ENCODE measurements around the gene SULT1A3.

DNA sequence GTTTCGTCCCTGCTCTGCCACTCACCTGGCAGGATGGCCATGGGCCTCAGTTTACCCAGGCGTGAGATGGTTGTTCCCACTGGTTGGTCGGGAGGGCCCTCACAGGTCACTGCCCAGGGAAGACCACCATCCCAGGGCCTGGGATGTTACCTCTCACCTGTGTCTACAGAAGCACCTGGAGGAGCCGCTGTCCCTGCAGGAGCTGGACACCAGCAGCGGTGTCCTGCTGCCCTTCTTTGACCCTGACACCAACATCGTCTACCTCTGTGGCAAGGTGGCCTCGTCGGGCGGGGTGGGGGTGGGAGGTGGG is 11.5 kb upstream of the SULT1A3 start:
- TF ChIP-seq, protein P1, sequence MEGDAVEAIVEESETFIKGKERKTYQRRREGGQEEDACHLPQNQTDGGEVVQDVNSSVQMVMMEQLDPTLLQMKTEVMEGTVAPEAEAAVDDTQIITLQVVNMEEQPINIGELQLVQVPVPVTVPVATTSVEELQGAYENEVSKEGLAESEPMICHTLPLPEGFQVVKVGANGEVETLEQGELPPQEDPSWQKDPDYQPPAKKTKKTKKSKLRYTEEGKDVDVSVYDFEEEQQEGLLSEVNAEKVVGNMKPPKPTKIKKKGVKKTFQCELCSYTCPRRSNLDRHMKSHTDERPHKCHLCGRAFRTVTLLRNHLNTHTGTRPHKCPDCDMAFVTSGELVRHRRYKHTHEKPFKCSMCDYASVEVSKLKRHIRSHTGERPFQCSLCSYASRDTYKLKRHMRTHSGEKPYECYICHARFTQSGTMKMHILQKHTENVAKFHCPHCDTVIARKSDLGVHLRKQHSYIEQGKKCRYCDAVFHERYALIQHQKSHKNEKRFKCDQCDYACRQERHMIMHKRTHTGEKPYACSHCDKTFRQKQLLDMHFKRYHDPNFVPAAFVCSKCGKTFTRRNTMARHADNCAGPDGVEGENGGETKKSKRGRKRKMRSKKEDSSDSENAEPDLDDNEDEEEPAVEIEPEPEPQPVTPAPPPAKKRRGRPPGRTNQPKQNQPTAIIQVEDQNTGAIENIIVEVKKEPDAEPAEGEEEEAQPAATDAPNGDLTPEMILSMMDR (IDR thresholded peaks at IDR 0.05), result no peak
- no peak for TF ChIP-seq POLR2A (IDR thresholded peaks at IDR 0.05)
